GM19035 (cell line): ENCODE results near the gene SNTG2.

Experiments used
- ATAC-seq: cut with Tn5 transposase; IDR thresholded peaks from one replicate; pipeline ENCODE4 v1.9.1; 2021; ENCODE audit not compliant: unreplicated experiment

SNTG2 gene

GRCh38 chr2:1169291-1169949 is 218.8 kb downstream of the SNTG2 start:
- no peak for ATAC-seq

GRCh38 chr2:1170241-1170640 is 219.6 kb downstream of the SNTG2 start:
- no peak for ATAC-seq

- no peak for ATAC-seq
Observed at GRCh38 chr2:1170711-1171110, 220.1 kb downstream of the SNTG2 start.

- ATAC-seq = no peak
Observed at GRCh38 chr2:1173528-1173927, 222.9 kb downstream of the SNTG2 start.

- ATAC-seq = no peak
Observed at GRCh38 chr2:1181893-1182292, 231.2 kb downstream of the SNTG2 start.

GRCh38 chr2:1183300-1183699 is 232.7 kb downstream of the SNTG2 start:
- no peak for ATAC-seq

- no peak for ATAC-seq
Observed at GRCh38 chr2:1186421-1186820, 235.8 kb downstream of the SNTG2 start.

GRCh38 chr2:1187189-1187588 is 236.5 kb downstream of the SNTG2 start:
- ATAC-seq = no peak

- no peak for ATAC-seq
Observed at GRCh38 chr2:1192121-1192520, 241.5 kb downstream of the SNTG2 start.

- ATAC-seq = no peak
Observed at GRCh38 chr2:1193801-1194200, 243.2 kb downstream of the SNTG2 start.

- no peak for ATAC-seq
Observed at GRCh38 chr2:1203772-1204171, 253.1 kb downstream of the SNTG2 start.

GRCh38 chr2:1205853-1206252 is 255.2 kb downstream of the SNTG2 start:
- ATAC-seq = no peak

- ATAC-seq = no peak
Observed at GRCh38 chr2:1207962-1208510, 257.4 kb downstream of the SNTG2 start.

- ATAC-seq = no peak
Observed at GRCh38 chr2:1208522-1208921, 257.9 kb downstream of the SNTG2 start.

- no peak for ATAC-seq
Observed at GRCh38 chr2:1209246-1209645, 258.6 kb downstream of the SNTG2 start.

- ATAC-seq = no peak
Observed at GRCh38 chr2:1209761-1210160, 259.1 kb downstream of the SNTG2 start.

GRCh38 chr2:1210352-1210751 is 259.7 kb downstream of the SNTG2 start:
- no peak for ATAC-seq

GRCh38 chr2:1219901-1220573 is 269.4 kb downstream of the SNTG2 start:
- no peak for ATAC-seq

- no peak for ATAC-seq
Observed at GRCh38 chr2:1222056-1222455, 271.4 kb downstream of the SNTG2 start.

GRCh38 chr2:1223791-1224190 is 273.1 kb downstream of the SNTG2 start:
- no peak for ATAC-seq

GRCh38 chr2:1224901-1225300 is 274.3 kb downstream of the SNTG2 start:
- ATAC-seq = no peak

- no peak for ATAC-seq
Observed at GRCh38 chr2:1226766-1227165, 276.1 kb downstream of the SNTG2 start.
